GM19238 (cell line): ENCODE results near the gene MASP1.

Experiments used
- DNase-seq: peaks from one replicate; pipeline ENCODE4 v3.0.0; 2011; ENCODE audit warnings: low spot score; ENCODE audit not compliant: insufficient read length

MASP1 gene

DNA sequence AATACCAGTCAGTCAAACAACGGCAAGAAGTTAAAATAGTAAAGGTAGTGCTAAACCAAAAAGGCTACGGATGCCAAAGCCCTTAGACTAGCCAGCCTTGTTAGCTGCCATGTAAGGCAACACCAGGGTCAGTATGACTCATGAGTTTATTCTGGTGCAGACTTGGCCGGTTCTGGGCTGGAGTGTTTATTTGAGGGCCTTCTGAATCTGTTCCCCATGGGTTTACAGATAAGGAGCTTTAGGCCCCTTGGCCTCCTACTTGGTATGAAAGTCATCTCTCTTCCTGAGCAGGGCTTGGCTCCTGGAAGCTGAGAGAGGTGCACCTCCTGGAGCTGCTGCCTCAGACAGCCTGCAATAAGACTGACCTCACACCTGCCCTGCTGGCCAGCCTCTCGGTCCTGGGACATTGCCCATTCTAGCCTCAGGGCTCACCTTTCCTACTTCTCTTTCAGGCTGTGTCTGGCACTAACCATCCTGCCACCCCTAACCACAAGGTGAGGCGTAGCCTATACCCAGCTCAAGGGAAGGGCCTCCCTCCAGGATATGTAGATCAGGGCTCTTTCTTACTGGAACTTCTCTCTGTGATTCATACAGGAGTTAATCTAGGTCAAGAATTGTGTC, 104.6 kb downstream of the MASP1 start:
- DNase-seq: no peak

GRCh38 chr3:187186375-187186774, 105.2 kb downstream of the MASP1 start:
- DNase-seq: no peak

DNA sequence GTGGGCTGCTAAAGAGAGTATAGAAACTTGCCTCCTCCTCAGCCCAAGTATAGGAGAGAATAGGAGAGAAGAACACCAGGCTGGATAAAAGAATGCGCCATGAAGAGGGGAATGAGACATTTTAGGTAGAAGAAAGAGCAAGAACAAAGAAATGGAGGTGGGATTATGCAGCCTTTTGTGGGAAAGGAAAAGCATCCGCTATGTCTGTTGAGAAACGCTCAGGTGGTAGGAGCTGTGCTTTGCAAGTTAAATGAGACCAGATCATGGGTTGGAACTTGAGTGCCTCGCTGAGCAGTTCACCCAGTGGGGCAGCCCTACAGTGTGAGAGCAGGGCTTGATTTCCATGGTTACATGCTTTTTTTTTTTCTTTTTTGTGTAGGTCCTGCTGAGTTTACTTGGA, 105.8 kb downstream of the MASP1 start:
- DNase-seq: no peak
